HEK293 (cell line): ENCODE results near the gene SYT13.

Source experiments
- YY1 ChIP-seq: fragments of 450-650 bp; formaldehyde crosslinking; IDR thresholded peaks from 2 replicates; pipeline ENCODE4 v1.5.1; 2018; ENCODE audit warnings: missing biosample characterization, missing genetic modification characterization
- ZNF146 ChIP-seq: fragments of 450-650 bp; formaldehyde crosslinking; IDR thresholded peaks from 2 replicates; pipeline ENCODE4 v1.5.1; 2016; ENCODE audit warnings: missing biosample characterization, missing genetic modification characterization
- ZNF610 ChIP-seq: fragments of 450-650 bp; formaldehyde crosslinking; IDR thresholded peaks from 2 replicates; pipeline ENCODE4 v1.5.1; 2016; ENCODE audit warnings: missing biosample characterization, missing genetic modification characterization, borderline replicate concordance
- ZNF768 ChIP-seq: fragments of 450-650 bp; formaldehyde crosslinking; IDR thresholded peaks from 2 replicates; pipeline ENCODE4 v1.5.1; 2018; ENCODE audit warnings: missing biosample characterization, mild to moderate bottlenecking, missing genetic modification characterization
- ZNF777 ChIP-seq: fragments of 450-650 bp; formaldehyde crosslinking; IDR thresholded peaks from 2 replicates; pipeline ENCODE4 v1.5.1; 2017; ENCODE audit warnings: missing biosample characterization, missing genetic modification characterization, borderline replicate concordance
- TF ChIP-seq, protein P1 (sequence below): fragments of 450-650 bp; formaldehyde crosslinking; IDR thresholded peaks from 2 replicates; pipeline ENCODE4 v1.5.1; 2016; ENCODE audit warnings: missing biosample characterization, missing genetic modification characterization
- TF ChIP-seq, protein P2 (sequence below): fragments of 450-650 bp; formaldehyde crosslinking; IDR thresholded peaks from 2 replicates; pipeline ENCODE4 v1.5.1; 2016; ENCODE audit warnings: missing biosample characterization, missing genetic modification characterization

DNA sequence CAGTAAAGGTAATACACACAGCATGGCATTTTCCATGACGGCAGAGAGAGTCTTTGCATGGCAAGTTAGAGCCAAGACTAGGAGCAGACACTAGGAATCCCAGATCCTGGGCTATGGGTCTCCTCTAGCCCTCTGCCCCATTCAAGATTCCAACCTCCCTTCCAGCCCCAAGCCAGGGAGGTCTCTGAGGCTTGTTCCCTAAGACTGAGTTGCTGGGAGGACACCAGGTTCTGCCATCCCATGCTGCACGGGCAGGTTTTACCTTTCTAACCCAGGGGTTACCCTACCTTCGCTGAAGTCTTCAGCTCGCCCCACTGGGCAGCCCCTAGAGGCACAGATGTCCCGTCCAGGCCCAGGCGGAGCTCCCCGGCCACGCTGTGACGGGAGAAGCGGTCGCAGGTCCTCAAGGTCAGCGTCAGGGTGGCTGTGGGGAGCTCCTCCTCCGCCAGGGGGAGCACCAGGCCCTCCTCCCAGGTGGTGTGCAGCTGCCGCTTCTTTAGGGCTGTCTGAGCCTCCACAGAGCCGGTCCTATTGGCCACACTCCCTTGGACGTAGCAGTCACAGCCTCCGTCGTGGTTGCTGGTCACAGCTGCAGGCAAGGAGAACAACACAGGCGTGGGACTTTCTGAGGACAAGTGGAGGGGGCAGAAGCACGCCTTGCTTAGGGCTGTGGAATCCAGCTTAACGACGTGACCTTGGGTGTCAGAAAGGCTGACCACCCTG lies 33.8 kb downstream of the SYT13 start:
- TF ChIP-seq, protein P1, sequence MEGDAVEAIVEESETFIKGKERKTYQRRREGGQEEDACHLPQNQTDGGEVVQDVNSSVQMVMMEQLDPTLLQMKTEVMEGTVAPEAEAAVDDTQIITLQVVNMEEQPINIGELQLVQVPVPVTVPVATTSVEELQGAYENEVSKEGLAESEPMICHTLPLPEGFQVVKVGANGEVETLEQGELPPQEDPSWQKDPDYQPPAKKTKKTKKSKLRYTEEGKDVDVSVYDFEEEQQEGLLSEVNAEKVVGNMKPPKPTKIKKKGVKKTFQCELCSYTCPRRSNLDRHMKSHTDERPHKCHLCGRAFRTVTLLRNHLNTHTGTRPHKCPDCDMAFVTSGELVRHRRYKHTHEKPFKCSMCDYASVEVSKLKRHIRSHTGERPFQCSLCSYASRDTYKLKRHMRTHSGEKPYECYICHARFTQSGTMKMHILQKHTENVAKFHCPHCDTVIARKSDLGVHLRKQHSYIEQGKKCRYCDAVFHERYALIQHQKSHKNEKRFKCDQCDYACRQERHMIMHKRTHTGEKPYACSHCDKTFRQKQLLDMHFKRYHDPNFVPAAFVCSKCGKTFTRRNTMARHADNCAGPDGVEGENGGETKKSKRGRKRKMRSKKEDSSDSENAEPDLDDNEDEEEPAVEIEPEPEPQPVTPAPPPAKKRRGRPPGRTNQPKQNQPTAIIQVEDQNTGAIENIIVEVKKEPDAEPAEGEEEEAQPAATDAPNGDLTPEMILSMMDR, result 0 out of 2 replicates have a peak, but pooled peaks have one; percentile 21
- TF ChIP-seq ZNF610 (tag by site-specific recombination) (no peak), ZNF777 (tag by site-specific recombination) (no peak), ZNF768 (tag by site-specific recombination) (no peak), YY1 (tag by site-specific recombination) (no peak), ZNF146 (no peak)
- TF ChIP-seq, protein P2, sequence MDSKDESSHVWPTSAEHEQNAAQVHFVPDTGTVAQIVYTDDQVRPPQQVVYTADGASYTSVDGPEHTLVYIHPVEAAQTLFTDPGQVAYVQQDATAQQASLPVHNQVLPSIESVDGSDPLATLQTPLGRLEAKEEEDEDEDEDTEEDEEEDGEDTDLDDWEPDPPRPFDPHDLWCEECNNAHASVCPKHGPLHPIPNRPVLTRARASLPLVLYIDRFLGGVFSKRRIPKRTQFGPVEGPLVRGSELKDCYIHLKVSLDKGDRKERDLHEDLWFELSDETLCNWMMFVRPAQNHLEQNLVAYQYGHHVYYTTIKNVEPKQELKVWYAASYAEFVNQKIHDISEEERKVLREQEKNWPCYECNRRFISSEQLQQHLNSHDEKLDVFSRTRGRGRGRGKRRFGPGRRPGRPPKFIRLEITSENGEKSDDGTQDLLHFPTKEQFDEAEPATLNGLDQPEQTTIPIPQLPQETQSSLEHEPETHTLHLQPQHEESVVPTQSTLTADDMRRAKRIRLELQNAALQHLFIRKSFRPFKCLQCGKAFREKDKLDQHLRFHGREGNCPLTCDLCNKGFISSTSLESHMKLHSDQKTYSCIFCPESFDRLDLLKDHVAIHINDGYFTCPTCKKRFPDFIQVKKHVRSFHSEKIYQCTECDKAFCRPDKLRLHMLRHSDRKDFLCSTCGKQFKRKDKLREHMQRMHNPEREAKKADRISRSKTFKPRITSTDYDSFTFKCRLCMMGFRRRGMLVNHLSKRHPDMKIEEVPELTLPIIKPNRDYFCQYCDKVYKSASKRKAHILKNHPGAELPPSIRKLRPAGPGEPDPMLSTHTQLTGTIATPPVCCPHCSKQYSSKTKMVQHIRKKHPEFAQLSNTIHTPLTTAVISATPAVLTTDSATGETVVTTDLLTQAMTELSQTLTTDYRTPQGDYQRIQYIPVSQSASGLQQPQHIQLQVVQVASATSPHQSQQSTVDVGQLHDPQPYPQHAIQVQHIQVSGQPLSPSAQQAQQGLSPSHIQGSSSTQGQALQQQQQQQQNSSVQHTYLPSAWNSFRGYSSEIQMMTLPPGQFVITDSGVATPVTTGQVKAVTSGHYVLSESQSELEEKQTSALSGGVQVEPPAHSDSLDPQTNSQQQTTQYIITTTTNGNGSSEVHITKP, result no peak
